A549 treated with CORT108297 at 1 μM for 4 hours (cell line): Measurements from ENCODE around the gene KRT36. TPM values are rescaled to one million over a fixed set of nuclear protein-coding genes. Genes with fewer than 3 reads are reported as not detected.

Experiments
- total RNA-seq: library from RNA; stranded (reverse); fragments of 200-300 nt; extraction: Qiagen RNA extraction; gene quantifications from 5 replicates; pipeline ENCODE4 v1.2.3, GENCODE V29; 2022

The KRT36 gene
- not detected in 5 replicates for total RNA-seq

GRCh38 chr17:41489531-41489930 lies at the start of gene KRT36:
Gene KRT36 (minus strand): TSS chr17:41489910. CDS start chr17:41489864, 46 bp downstream.

GRCh38 chr17:41518789-41519449 lies 29.2 kb upstream of the KRT36 start, which contains the start of gene KRT15:
Gene KRT15 (minus strand): TSS chr17:41518890. CDS start chr17:41518827, 63 bp downstream.

DNA sequence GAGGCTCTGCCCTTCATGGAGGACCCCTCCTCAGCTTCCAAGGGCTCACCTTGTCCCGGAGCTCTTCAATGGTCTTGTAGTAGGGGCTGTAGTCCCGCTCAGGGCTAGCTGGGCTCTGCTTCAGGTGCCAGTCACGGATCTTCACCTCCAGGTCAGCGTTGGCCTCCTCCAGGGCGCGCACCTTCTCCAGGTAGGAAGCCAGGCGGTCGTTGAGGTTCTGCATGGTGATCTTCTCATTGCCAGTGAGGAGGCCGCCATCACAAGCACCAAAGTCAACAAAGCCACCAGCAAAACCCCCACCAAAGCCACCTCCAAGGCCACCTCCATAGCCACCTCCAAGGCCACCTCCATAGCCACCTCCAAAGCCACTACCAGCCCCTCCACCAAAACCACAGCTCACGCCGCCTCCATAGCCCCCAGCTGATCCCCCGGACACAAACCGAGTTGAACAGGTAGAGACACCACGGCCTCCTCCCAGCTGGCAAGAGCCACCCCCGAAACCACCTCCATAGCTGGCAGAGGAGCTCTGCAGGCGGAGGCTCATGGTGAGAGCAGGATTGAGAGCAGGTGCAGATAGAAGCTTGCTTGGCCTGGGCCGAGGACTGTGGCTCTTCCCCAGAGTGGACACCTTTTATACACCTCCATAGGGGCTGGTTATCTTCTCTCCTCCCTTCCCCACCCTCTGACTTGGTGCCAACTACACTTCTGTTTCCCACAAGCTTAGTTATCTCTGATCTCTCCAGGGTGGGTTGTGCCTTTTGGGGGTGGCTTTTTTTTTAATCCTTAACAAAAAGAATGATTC lies 15.5 kb upstream of the KRT36 start, which contains the start of gene KRT13:
Gene KRT13 (minus strand): TSS at position 606 of the 802 bp plus-strand sequence. CDS start 62 bp downstream, at position 544.

DNA sequence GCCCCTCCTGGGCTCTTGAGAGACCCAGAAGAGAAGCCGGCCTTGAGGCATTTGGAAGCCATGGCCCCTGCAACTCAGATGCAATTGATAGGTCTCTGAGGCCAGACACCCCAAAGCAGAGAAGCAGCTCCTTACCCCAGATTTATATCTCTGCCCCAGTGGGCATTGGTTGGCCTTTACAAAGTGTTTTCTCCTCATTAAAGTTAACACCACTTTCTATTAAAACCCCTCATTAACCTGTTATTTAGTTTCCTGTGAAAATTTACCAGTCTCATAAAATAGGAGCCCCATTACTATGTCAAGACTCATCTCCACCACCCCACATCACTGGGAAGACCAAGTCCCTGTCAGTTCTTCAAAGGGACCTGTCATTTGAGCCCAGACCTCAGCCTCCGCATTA lies 8.7 kb downstream of the KRT36 start, which contains the start of gene KRT35:
Gene KRT35 (minus strand): TSS at position 116 of the 400 bp plus-strand sequence. CDS start 54 bp downstream, at position 62.

DNA sequence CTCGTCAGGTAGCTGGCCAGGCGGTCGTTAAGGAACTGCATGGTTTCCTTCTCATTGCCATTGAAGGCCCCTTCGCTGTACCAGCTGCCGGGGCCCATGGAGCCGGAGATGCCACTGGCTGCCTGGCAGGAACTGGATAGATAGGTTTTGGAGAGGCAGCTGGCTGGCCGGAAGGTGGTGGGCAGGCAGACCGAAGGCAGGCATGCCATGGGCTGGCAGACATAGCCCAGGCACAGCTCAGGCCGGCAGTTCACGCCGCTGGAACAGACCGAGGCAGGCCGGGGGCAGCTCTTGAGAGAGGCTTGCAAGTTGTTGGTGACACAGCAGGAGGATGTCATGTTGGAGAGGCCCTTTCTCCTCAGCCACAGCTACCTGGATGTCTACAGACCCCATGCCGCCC lies 22.7 kb downstream of the KRT36 start, which contains the start of gene KRT32:
Gene KRT32 (minus strand): TSS at position 399 of the 400 bp plus-strand sequence. CDS start 61 bp downstream, at position 338.

GRCh38 chr17:41440531-41441033 lies 49.1 kb downstream of the KRT36 start, which contains the start of gene KRT38:
Gene KRT38 (minus strand): TSS chr17:41440983. CDS start chr17:41440921, 62 bp downstream.

Other genes starting within 250 kb of the KRT36 start
- not detected in 5 replicates for gene KRTAP9-4, start 240.2 kb downstream of the KRT36 start, total RNA-seq
- gene KRTAP9-9, start 234.5 kb downstream of the KRT36 start, total RNA-seq, result not detected in 5 replicates
- gene KRTAP9-6, start 224.5 kb downstream of the KRT36 start, total RNA-seq, result not detected in 5 replicates
- gene KRTAP9-7, start 214.2 kb downstream of the KRT36 start, total RNA-seq, result not detected in 5 replicates
- gene KRTAP29-1, start 187.1 kb downstream of the KRT36 start, total RNA-seq, result not detected in 5 replicates
- not detected in 5 replicates for gene KRTAP16-1, start 180.6 kb downstream of the KRT36 start, total RNA-seq
- not detected in 5 replicates for gene KRTAP17-1, start 174.2 kb downstream of the KRT36 start, total RNA-seq
- gene KRT33A, start 139.1 kb downstream of the KRT36 start, total RNA-seq, result not detected in 5 replicates
- gene KRT33B, start 120.1 kb downstream of the KRT36 start, total RNA-seq, result 0.09 to 0.10 TPM (median 0.10 TPM) in 3 of 5 replicates, not detected in the others
- 0.12 to 0.50 TPM (median 0.32 TPM) in 5 replicates for gene KRT34, start 107.6 kb downstream of the KRT36 start, total RNA-seq
- not detected in 5 replicates for gene KRT31, start 92.3 kb downstream of the KRT36 start, total RNA-seq
- gene KRT37, start 65.3 kb downstream of the KRT36 start, total RNA-seq, result not detected in 5 replicates
- gene KRT38, start 48.9 kb downstream of the KRT36 start, total RNA-seq, result not detected in 5 replicates
- gene KRT32, start 22.5 kb downstream of the KRT36 start, total RNA-seq, result 0.05 TPM in 1 of 5 replicates, not detected in the others
- not detected in 5 replicates for gene KRT35, start 8.8 kb downstream of the KRT36 start, total RNA-seq
- gene KRT13, start 15.7 kb upstream of the KRT36 start, total RNA-seq, result 0.10 to 0.40 TPM (median 0.11 TPM) in 5 replicates
- gene KRT15, start 29.0 kb upstream of the KRT36 start, total RNA-seq, result 2.8 to 5.0 TPM (median 4.0 TPM) in 5 replicates
- gene KRT19, start 38.4 kb upstream of the KRT36 start, total RNA-seq, result 39.1 to 62.2 TPM (median 51.0 TPM) in 5 replicates
- gene KRT9, start 82.1 kb upstream of the KRT36 start, total RNA-seq, result not detected in 5 replicates
- 0.08 to 0.34 TPM (median 0.13 TPM) in 3 of 5 replicates, not detected in the others for gene KRT14, start 97.0 kb upstream of the KRT36 start, total RNA-seq
- 0.40 to 0.85 TPM (median 0.64 TPM) in 5 replicates for gene KRT16, start 122.9 kb upstream of the KRT36 start, total RNA-seq
- 0.88 to 1.5 TPM (median 1.1 TPM) in 5 replicates for gene KRT17, start 134.7 kb upstream of the KRT36 start, total RNA-seq
- 1,154 to 1,812 TPM (median 1,361 TPM) in 5 replicates for gene EIF1, start 199.0 kb upstream of the KRT36 start, total RNA-seq
- gene GAST, start 222.4 kb upstream of the KRT36 start, total RNA-seq, result 0.21 to 0.34 TPM in 2 of 5 replicates, not detected in the others
- gene HAP1, start 244.7 kb upstream of the KRT36 start, total RNA-seq, result 0.88 to 2.0 TPM (median 1.7 TPM) in 5 replicates